Gastrocnemius medialis (tissue), 4 donors: Measurements from ENCODE around the gene DIP2C. TPM values are rescaled to one million over a fixed set of nuclear protein-coding genes. Genes with fewer than 3 reads are reported as not detected.

ENCODE experiments used
- ATAC-seq, 2 donors: fragments of 150-250 bp; one replicate each; pipeline ENCODE4 v1.9.1; 2016
- DNase-seq, 2 donors: peaks; one replicate each; pipeline ENCODE4 v3.0.0-alpha.2; 2019
- H3K27ac ChIP-seq, 4 donors: fragments of 200-600 bp; sonication (generic); 1 replicate in 1 of 4; 2 replicates in 3 of 4; pipeline ENCODE4 v1.5.1; 2016 to 2018; ENCODE audit warnings: mild to moderate bottlenecking in 2 of 4, moderate library complexity in 1 of 4
- H3K27me3 ChIP-seq, 3 donors: fragments of 200-600 bp; sonication (generic) in 2 of 3; 1 replicate in 1 of 3; 2 replicates in 2 of 3; pipeline versions ENCODE4 v1.5.1 to v1.6.0; 2016 to 2019; ENCODE audit warnings: mild to moderate bottlenecking in 1 of 3, moderate library complexity in 1 of 3
- H3K36me3 ChIP-seq, 2 donors: fragments of 200-600 bp; sonication (generic) in 1 of 2; one replicate each; pipeline ENCODE4 v1.5.1; 2017 to 2018
- H3K4me1 ChIP-seq, 2 donors: fragments of 200-600 bp; sonication (generic) in 1 of 2; one replicate each; pipeline ENCODE4 v1.5.1; 2016 to 2017; ENCODE audit warnings: mild to moderate bottlenecking in 2 of 2
- H3K4me3 ChIP-seq, 4 donors: fragments of 200-600 bp; sonication (generic) in 3 of 4; 1 replicate in 1 of 4; 2 replicates in 3 of 4; pipeline ENCODE4 v1.5.1; 2016 to 2019; ENCODE audit warnings: mild to moderate bottlenecking in 2 of 4
- H3K9me3 ChIP-seq, 3 donors: fragments of 200-600 bp; sonication (generic) in 2 of 3; 1 replicate in 1 of 3; 2 replicates in 2 of 3; pipeline ENCODE4 v1.5.1; 2016 to 2019
- POLR2A ChIP-seq, 2 donors: fragments of 450-650 bp; IDR thresholded peaks; one replicate each; pipeline ENCODE4 v1.6.1; 2017; ENCODE audit warnings: antibody characterized with exemption in 2 of 2, mild to moderate bottlenecking in 2 of 2, moderate library complexity in 2 of 2
- in situ Hi-C, 4 donors: fragments of 200-750 bp; cut with MboI; loops; one replicate each; pipeline versions ENCODE4 v1.15.0 to v1.8.0; 2017; ENCODE audit warnings: low sequenced_read_pairs in 4 of 4
- intact Hi-C: fragments of 100-400 bp; cut with DNase I; formaldehyde crosslinking; loops from one replicate; pipeline ENCODE4 v1.15.1; 2023; ENCODE audit warnings: low total_unique reads
- total RNA-seq, 4 donors: library from RNA; depleted of rRNA; stranded (reverse); fragments of >200 nt; gene quantifications; one replicate each; pipeline versions ENCODE4 v1.1.0 to v1.2.3, GENCODE V29; 2016
- TF ChIP-seq, protein P1 (sequence below), 5 experiments: fragments of 450-650 bp in 3 of 5; fragments of 200-600 bp in 2 of 5; sonication (generic) in 2 of 5; IDR thresholded peaks in 4 of 5; conservative IDR thresholded peaks in 1 of 5; 1 replicate in 4 of 5; 2 replicates in 1 of 5; pipeline ENCODE4 v1.5.1; 2016 to 2019; ENCODE audit warnings: antibody characterized with exemption in 5 of 5, mild to moderate bottlenecking in 3 of 5, moderate library complexity in 3 of 5

Gene DIP2C
- total RNA-seq, 4 donors from 2014 or later, result 19.1 to 60.0 (median 30.2) TPM

DNA sequence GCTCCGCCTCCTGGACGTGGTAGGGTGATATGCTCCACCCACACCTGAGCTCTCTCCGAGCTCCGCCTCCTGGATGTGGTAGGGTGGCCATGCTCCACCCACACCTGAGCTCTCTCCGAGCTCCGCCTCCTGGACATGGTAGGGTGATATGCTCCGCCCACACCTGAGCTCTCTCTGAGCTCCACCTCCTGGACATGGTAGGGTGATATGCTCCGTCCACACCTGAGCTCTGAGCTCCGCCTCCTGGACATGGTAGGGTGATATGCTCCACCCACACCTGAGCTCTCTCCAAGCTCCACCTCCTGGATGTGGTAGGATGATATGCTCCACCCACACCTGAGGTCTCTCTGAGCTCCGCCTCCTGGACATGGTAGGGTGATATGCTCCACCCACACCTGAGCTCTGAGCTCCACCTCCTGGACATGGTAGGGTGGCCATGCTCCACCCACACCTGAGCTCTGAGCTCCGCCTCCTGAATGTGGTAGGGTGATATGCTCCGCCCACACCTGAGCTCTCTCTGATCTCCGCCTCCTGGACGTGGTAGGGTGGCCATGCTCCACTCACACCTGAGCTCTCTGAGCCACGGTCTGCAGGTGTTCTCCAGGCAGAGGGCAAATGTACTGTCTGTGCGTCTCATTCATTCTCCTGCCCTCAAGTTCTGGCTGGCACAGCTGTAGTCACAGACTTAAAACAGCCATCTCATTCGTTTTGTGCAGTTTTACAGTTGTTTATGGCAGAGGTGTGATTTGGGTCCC, 252.4 kb downstream of the DIP2C start:
- Histone ChIP-seq H3K27me3 (no peaks in the 10 kb centered on the region), H3K36me3 (peaks cover 0 to 16% of the 10 kb centered on the region in 2 donors), H3K4me1 (no peaks in the 10 kb centered on the region), H3K4me3 (no peak overlapping the region), H3K27ac (no peak overlapping the region), H3K9me3 (no peaks in the 10 kb centered on the region)
- DNase-seq, result no peak
- TF ChIP-seq, protein P1, sequence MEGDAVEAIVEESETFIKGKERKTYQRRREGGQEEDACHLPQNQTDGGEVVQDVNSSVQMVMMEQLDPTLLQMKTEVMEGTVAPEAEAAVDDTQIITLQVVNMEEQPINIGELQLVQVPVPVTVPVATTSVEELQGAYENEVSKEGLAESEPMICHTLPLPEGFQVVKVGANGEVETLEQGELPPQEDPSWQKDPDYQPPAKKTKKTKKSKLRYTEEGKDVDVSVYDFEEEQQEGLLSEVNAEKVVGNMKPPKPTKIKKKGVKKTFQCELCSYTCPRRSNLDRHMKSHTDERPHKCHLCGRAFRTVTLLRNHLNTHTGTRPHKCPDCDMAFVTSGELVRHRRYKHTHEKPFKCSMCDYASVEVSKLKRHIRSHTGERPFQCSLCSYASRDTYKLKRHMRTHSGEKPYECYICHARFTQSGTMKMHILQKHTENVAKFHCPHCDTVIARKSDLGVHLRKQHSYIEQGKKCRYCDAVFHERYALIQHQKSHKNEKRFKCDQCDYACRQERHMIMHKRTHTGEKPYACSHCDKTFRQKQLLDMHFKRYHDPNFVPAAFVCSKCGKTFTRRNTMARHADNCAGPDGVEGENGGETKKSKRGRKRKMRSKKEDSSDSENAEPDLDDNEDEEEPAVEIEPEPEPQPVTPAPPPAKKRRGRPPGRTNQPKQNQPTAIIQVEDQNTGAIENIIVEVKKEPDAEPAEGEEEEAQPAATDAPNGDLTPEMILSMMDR (IDR thresholded peaks at IDR 0.05 in 4 of 5, conservative IDR thresholded peaks at IDR 0.05 in 1 of 5), result no peak
- ATAC-seq, result no peak
- intact Hi-C loops (no loop called here), in situ Hi-C loops (no loop called here)

- TF ChIP-seq, protein P1 (IDR thresholded peaks at IDR 0.05 in 4 of 5, conservative IDR thresholded peaks at IDR 0.05 in 1 of 5), result no peak
- no peak for TF ChIP-seq POLR2A (IDR thresholded peaks at IDR 0.05)
- DNase-seq, result no peak
- Histone ChIP-seq H3K4me1 (no peaks in the 10 kb centered on the region), H3K4me3 (no peak overlapping the region), H3K36me3 (peaks cover 0 to 16% of the 10 kb centered on the region in 2 donors), H3K9me3 (no peaks in the 10 kb centered on the region), H3K27me3 (no peaks in the 10 kb centered on the region), H3K27ac (no peak overlapping the region)
- in situ Hi-C loops, result no loop called here
- intact Hi-C loops, result no loop called here
- ATAC-seq, result no peak
These were observed 253.3 kb downstream of the DIP2C start for GRCh38 chr10:436013-436697.

GRCh38 chr10:435397-435796, 254.1 kb downstream of the DIP2C start:
- no peak for TF ChIP-seq POLR2A (IDR thresholded peaks at IDR 0.05)
- TF ChIP-seq, protein P1 (IDR thresholded peaks at IDR 0.05 in 4 of 5, conservative IDR thresholded peaks at IDR 0.05 in 1 of 5), result no peak
- Histone ChIP-seq H3K4me1 (no peaks in the 10 kb centered on the region), H3K27ac (no peak overlapping the region), H3K9me3 (no peaks in the 10 kb centered on the region), H3K27me3 (no peaks in the 10 kb centered on the region), H3K36me3 (peaks cover 0 to 11% of the 10 kb centered on the region in 2 donors), H3K4me3 (no peak overlapping the region)
- intact Hi-C loops (no loop called here), in situ Hi-C loops (no loop called here)
- no peak for ATAC-seq
- DNase-seq, result no peak

- Histone ChIP-seq H3K27me3 (no peaks in the 10 kb centered on the region), H3K4me1 (no peaks in the 10 kb centered on the region), H3K9me3 (no peaks in the 10 kb centered on the region), H3K4me3 (no peak overlapping the region), H3K27ac (no peak overlapping the region), H3K36me3 (no peaks in the 10 kb centered on the region)
- intact Hi-C loops (no loop called here), in situ Hi-C loops (no loop called here)
- no peak for ATAC-seq
- DNase-seq, result no peak
- no peak for TF ChIP-seq POLR2A (IDR thresholded peaks at IDR 0.05)
- TF ChIP-seq, protein P1 (IDR thresholded peaks at IDR 0.05 in 4 of 5, conservative IDR thresholded peaks at IDR 0.05 in 1 of 5), result no peak
These were observed 259.8 kb downstream of the DIP2C start for GRCh38 chr10:429696-430095.
